Testis (tissue), 3 donors: Measurements from ENCODE around the gene PRRT2. TPM values are rescaled to one million over a fixed set of nuclear protein-coding genes. Genes with fewer than 3 reads are reported as not detected.

ENCODE experiments used
- DNase-seq: peaks from one replicate; pipeline ENCODE4 v3.0.0-alpha.2; 2019
- H3K27ac ChIP-seq, 2 donors: fragments of 200-600 bp; sonication (generic); one replicate each; pipeline ENCODE4 v1.5.1; 2019
- H3K27me3 ChIP-seq: fragments of 200-600 bp; sonication (generic); one replicate; pipeline ENCODE4 v1.5.1; 2019
- H3K36me3 ChIP-seq: fragments of 200-600 bp; sonication (generic); one replicate; pipeline ENCODE4 v1.5.1; 2017; ENCODE audit warnings: low read depth; ENCODE audit errors: missing control alignments
- H3K4me1 ChIP-seq: fragments of 200-600 bp; sonication (generic); one replicate; pipeline ENCODE4 v1.5.1; 2019
- H3K4me3 ChIP-seq, 2 donors: fragments of 200-600 bp; sonication (generic); one replicate each; pipeline ENCODE4 v1.5.1; 2017 to 2019
- H3K9me3 ChIP-seq: fragments of 200-600 bp; sonication (generic); one replicate; pipeline ENCODE4 v1.5.1; 2017
- POLR2A ChIP-seq: fragments of 450-650 bp; IDR thresholded peaks from one replicate; pipeline ENCODE4 v1.6.1; 2017; ENCODE audit warnings: antibody characterized with exemption, mild to moderate bottlenecking, moderate library complexity
- WGBS, 2 donors: methylation state at CpG; one replicate each; pipeline ENCODE4 v1.1.5; 2018; 5-methylcytosine and 5-hydroxymethylcytosine counted together
- intact Hi-C: fragments of 100-400 bp; cut with DNase I; formaldehyde crosslinking; loops from one replicate; pipeline ENCODE4 v1.15.1; 2023; ENCODE audit warnings: low total_unique reads
- polyA plus RNA-seq: library from polyadenylated mRNA; stranded (reverse); fragments of 350-450 nt; fragmentation: Illumina TruSeq; extraction: RNeasy Lipid Tissue Mini Kit (QIAGEN cat#74804); gene quantifications from one replicate; pipeline ENCODE4 v1.2.3, GENCODE V29; 2014; ENCODE audit warnings: low read depth, low replicate concordance; ENCODE audit not compliant: insufficient read depth
- total RNA-seq, 2 donors: library from RNA; depleted of rRNA; stranded (reverse); fragments of >200 nt; gene quantifications; one replicate each; pipeline ENCODE4 v1.2.3, GENCODE V29; 2016
- TF ChIP-seq, protein P1 (sequence below), 3 experiments: fragments of 450-650 bp in 2 of 3; fragments of 200-600 bp in 1 of 3; sonication (generic) in 1 of 3; IDR thresholded peaks; one replicate each; pipeline ENCODE4 v1.5.1; 2016 to 2019; ENCODE audit warnings: antibody characterized with exemption in 3 of 3, mild to moderate bottlenecking in 2 of 3, moderate library complexity in 1 of 3

Gene PRRT2
- total and polyA plus RNA-seq, 3 donors from 2014 or later = 8.0 to 18.0 (median 13.3) TPM

DNA sequence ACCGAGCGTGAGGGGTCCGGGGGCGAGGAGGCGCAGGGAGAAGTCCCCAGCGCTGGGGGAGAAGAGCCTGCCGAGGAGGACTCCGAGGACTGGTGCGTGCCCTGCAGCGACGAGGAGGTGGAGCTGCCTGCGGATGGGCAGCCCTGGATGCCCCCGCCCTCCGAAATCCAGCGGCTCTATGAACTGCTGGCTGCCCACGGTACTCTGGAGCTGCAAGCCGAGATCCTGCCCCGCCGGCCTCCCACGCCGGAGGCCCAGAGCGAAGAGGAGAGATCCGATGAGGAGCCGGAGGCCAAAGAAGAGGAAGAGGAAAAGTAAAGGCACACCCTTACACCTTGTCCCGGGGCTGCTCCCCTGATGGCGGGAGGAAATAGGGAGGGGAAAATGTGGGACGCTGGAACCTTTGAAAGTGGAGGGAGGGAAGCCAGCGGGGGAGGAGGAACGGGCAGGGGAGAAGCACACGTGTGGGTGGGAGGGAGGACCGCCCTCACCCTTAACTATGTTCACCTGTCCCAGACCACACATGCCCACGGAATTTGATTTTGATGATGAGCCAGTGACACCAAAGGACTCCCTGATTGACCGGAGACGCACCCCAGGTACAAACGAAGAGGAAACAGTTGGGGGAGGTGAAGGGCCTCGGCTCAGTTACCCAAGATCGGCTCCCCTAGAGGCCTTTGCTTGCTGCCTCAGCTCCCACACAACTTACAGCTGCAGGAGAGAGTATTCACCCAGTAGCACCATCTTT lies 4.9 kb downstream of the PRRT2 start:
- peak; percentile 72 for DNase-seq
- Histone ChIP-seq H3K9me3 (no peaks in the 10 kb centered on the region), H3K27me3 (no peaks in the 10 kb centered on the region), H3K4me1 (peaks cover 53% of the 10 kb centered on the region), H3K36me3 (no peaks in the 10 kb centered on the region), H3K27ac (peak overlapping the region; percentile 91 to 98), H3K4me3 (peak overlapping the region; percentile 75 to 78)
- no peak for TF ChIP-seq POLR2A
- TF ChIP-seq, protein P1, sequence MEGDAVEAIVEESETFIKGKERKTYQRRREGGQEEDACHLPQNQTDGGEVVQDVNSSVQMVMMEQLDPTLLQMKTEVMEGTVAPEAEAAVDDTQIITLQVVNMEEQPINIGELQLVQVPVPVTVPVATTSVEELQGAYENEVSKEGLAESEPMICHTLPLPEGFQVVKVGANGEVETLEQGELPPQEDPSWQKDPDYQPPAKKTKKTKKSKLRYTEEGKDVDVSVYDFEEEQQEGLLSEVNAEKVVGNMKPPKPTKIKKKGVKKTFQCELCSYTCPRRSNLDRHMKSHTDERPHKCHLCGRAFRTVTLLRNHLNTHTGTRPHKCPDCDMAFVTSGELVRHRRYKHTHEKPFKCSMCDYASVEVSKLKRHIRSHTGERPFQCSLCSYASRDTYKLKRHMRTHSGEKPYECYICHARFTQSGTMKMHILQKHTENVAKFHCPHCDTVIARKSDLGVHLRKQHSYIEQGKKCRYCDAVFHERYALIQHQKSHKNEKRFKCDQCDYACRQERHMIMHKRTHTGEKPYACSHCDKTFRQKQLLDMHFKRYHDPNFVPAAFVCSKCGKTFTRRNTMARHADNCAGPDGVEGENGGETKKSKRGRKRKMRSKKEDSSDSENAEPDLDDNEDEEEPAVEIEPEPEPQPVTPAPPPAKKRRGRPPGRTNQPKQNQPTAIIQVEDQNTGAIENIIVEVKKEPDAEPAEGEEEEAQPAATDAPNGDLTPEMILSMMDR (IDR thresholded peaks at IDR 0.05) = no peak
- intact Hi-C loops = no loop called here
- WGBS, 2 donors = 3 to 5% methylated on average over 29 to 37 of the region's 37 CpGs

GRCh38 chr16:29818082-29818481 lies 6.1 kb downstream of the PRRT2 start:
- Histone ChIP-seq H3K9me3 (no peaks in the 10 kb centered on the region), H3K4me3 (no peak overlapping the region), H3K4me1 (peaks cover 53% of the 10 kb centered on the region), H3K27me3 (no peaks in the 10 kb centered on the region), H3K27ac (no peak overlapping the region), H3K36me3 (no peaks in the 10 kb centered on the region)
- TF ChIP-seq POLR2A = no peak
- TF ChIP-seq, protein P1 (IDR thresholded peaks at IDR 0.05) = no peak
- intact Hi-C loops = no loop called here
- DNase-seq = no peak
- 87 to 90% methylated on average over 4 of the region's 4 CpGs for WGBS, 2 donors

DNA sequence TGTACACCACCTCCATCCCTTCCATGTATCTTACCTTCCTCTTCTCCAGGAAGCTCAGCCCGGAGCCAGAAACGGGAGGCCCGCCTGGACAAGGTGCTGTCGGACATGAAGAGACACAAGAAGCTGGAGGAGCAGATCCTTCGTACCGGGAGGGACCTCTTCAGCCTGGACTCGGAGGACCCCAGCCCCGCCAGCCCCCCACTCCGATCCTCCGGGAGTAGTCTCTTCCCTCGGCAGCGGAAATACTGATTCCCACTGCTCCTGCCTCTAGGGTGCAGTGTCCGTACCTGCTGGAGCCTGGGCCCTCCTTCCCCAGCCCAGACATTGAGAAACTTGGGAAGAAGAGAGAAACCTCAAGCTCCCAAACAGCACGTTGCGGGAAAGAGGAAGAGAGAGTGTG lies 7.5 kb downstream of the PRRT2 start:
- Histone ChIP-seq H3K36me3 (no peaks in the 10 kb centered on the region), H3K27ac (peak overlapping the region in 1 of 2 donors; percentile 91), H3K4me1 (peaks cover 56% of the 10 kb centered on the region), H3K4me3 (peak overlapping the region in 1 of 2 donors; percentile 70), H3K9me3 (no peaks in the 10 kb centered on the region), H3K27me3 (no peaks in the 10 kb centered on the region)
- intact Hi-C loops = no loop called here
- TF ChIP-seq, protein P1 (IDR thresholded peaks at IDR 0.05) = peak in 1 of 3 experiments; percentile 17
- TF ChIP-seq POLR2A = no peak
- DNase-seq = peak; percentile 58
- WGBS, 2 donors = 70 to 79% methylated on average over 9 to 15 of the region's 15 CpGs

- intact Hi-C loops = no loop called here
- DNase-seq = peak; percentile 85
- Histone ChIP-seq H3K27ac (peak within 1 kb of the TSS; percentile 91 to 93), H3K4me1 (peaks cover 57% of the 10 kb centered on the region), H3K4me3 (peak within 1 kb of the TSS; percentile 63 to 70), H3K27me3 (no peaks in the 10 kb centered on the region), H3K36me3 (no peaks in the 10 kb centered on the region), H3K9me3 (no peaks in the 10 kb centered on the region)
- WGBS, 2 donors = 0 to 26% methylated on average over 1 to 4 of the region's 4 CpGs
- TF ChIP-seq, protein P1 (IDR thresholded peaks at IDR 0.05) = no peak
- TF ChIP-seq POLR2A = no peak
Observed at GRCh38 chr16:29820271-29820701, 8.3 kb downstream of the PRRT2 start, which contains the start of gene MVP. TSS of gene MVP (plus strand) at chr16:29820462. CDS start at chr16:29830550, 10,088 bp downstream.
